Endometrial microvascular endothelial cells (primary cell): ENCODE measurements around the gene CHD1L. TPM values are rescaled to one million over a fixed set of nuclear protein-coding genes. Genes with fewer than 3 reads are reported as not detected.
"Not testable (repeated sequence)": the region's sequence is repeated elsewhere in the genome, so short reads cannot be mapped to it uniquely, and the experiment has no call there.

Source experiments
- in situ Hi-C: cut with HindIII; loops from 2 replicates; pipeline ENCODE4 v1.10.0; 2017; ENCODE audit warnings: low sequenced_read_pairs, low pct_unique_long_range_greater_than_20kb; ENCODE audit errors: inconsistent ontology term
- total RNA-seq: library from RNA; depleted of rRNA; stranded (reverse); fragments of >200 nt; gene quantifications from one replicate; pipeline ENCODE4 v1.2.3, GENCODE V29; 2015; ENCODE audit errors: inconsistent ontology term

The CHD1L gene
- total RNA-seq, 1 donor from 2014 or later, result 28.8 TPM

DNA sequence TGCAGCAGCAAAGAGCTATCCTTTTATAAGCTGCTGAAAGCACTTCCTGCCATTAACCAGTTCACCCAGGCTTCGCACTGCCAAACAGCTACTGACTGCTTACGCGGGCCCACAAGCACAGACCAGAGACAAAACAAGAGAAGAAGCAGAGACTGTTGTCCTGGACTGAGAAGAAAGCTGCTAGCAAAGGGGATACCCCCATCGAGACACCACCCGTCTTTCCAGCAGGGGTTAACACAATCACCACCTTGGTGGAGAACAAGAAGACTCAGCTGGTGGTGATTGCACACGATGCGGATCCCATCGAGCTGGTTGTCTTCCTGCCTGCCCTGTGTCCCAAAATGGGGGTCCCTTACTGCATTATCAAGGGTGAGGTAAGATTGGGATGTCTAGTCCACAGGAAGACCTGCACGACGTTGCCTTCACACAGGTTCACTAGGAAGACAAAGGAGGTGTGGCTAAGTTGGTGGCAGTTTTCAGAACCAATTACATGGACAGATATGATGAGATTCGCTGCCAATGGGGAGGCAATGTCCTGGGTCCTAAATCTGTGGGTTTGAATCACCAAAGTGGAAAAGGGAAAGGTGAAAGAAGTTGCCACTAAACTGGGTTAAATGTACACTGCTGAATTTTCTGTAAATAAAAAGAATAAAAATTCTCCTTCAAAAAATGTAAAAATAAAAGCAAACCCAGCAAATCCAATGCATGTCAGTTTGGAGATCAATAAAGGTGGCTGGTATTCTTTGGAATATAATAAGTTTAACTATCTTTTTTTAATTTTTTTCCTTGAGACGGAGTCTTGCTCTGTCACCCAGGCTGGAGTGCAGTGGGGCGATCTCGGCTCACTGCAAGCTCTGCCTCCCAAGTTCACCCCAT is 18.5 kb upstream of the CHD1L start:
- in situ Hi-C loops, result no loop called here

DNA sequence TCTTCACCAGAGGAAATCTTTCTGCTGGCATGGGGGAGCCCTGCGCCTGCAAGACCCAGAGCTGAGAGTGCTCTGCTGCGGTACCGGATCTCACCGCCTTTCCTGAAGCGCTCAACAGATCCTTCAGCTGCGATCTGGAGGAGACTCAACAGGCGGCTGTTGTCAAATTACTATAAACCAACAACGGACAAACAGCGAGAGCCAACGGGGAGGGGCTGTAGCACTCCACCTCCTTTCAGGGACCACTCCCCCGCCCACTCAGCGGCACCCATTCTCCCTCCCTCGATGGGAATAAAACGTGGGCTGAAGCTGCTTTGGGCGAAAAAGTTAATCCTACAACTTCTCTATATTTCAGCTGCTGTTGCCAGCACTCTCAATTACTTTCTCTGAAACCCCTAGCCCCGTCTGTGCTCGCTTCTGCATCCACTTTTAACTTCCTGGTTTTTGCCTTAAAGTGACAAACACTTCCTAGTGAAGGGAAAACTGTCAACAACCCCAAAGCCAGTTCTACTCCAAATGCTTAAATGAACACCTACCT is 17.2 kb upstream of the CHD1L start, which contains the start of gene FMO5:
TSS of gene FMO5 (minus strand) at position 147 of the 538 bp plus-strand sequence. CDS start 310 bp downstream, outside the sequence.
- in situ Hi-C loops, result no loop called here

DNA sequence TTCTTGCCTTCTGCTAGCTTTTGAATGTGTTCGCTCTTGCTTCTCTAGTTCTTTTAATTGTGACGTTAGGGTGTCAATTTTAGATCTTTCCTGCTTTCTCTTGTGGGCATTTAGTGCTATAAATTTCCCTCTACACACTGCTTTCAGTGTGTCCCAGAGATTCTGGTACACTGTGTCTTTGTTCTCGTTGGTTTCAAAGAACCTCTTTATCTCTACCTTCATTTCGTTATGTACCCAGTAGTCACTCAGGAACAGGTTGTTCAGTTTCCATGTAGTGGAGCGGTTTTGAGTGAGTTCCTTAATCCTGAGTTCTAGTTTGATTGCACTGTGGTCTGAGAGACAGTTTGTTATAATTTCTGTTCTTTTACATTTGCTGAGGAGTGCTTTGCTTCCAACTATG is 11.5 kb upstream of the CHD1L start:
- in situ Hi-C loops, result not testable (repeated sequence)

DNA sequence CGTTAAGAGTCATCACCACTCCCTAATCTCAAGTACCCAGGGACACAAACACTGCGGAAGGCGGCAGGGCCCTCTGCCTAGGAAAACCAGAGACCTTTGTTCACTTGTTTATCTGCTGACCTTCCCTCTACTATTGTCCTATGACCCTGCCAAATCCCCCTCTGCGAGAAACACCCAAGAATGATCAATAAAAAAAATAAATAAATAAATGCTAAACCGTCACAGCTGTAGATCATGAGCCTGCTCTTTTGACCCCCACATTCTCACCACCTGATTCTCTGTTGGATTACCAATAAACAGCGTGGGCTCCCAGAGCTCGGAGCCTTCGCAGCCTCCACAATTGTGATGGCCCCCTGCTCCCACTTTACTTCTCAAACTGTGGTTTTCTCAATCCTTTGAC is 8.6 kb upstream of the CHD1L start:
- in situ Hi-C loops, result not testable (repeated sequence)

DNA sequence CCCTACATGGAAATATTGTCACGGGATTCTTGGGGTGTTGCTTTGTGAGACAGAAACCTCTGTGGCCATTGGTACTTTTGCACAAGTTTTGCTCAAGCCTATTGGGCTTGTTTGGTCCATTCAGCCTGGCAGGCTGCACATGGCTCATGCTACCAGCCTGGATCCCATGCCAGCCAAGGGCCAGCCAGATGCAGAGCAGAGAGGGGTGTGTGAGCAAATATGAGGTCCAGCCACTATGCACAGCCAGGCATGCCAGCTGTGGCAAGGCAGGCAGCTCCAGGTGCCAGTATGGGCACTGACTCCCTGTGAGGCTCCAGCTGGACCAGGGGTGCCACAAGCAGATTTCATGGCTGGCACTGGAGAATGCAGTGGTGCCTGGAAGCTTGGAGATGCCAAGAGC is 6.7 kb upstream of the CHD1L start:
- in situ Hi-C loops, result no loop called here

DNA sequence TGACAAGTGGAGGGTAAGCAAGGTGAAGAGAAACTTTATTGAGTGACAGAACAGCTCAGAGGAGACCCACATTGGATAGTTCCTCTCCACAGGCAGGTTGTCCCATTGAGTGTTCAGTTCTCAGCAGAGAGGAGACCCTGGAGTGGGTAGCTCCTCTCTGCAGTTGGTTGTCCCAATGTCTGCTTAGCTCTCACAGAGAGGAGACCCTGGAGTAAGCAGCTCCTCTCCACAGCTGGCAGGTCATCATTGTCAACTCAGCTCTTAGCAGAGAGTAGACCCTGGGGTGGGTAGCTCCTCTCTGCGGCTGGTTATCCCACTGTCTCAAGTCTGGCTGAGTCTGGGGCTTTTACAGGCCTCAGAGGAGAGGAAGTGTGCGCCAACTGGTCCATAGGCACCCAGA is 6.0 kb upstream of the CHD1L start:
- in situ Hi-C loops, result no loop called here

DNA sequence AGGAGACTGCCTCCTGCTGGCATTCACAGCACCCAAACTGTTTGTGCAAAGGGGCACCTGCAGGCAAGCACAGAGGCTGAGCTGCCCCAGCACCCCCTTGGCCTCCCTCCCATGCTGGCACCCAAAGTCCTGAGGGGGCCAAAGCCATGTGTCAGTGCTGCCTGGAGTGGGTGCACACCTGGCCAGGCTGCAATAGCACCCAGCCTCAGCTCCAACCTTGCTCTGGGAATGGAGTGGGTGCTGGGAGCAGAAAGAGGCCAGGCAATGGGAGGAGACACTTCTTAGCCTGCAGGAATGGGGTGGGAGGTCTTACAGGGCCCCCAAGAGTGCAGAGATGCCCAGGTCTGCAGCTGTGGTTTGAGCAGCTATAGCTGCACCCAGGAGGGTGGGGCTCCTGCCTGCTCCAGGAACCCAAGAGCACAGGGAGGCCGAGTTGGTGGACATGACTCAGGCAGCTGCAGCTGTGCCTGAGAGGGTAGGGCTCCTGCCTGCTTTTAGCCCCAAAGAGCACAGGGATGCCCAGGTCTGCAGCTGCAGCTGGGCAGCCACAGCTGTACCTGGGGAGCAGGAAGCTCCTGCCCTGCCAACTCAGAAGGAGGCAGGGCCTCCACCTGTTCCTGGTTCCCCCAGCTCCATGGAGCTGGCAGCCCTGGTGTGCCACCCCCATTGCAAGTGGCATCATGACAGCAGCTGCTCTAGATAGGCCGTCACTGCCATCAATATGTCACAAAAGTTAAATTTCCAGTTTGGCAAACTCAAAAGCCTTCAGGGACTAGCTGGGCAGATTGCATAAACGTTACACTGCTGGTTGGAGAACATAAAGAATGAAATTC is 5.3 kb upstream of the CHD1L start:
- in situ Hi-C loops, result no loop called here

DNA sequence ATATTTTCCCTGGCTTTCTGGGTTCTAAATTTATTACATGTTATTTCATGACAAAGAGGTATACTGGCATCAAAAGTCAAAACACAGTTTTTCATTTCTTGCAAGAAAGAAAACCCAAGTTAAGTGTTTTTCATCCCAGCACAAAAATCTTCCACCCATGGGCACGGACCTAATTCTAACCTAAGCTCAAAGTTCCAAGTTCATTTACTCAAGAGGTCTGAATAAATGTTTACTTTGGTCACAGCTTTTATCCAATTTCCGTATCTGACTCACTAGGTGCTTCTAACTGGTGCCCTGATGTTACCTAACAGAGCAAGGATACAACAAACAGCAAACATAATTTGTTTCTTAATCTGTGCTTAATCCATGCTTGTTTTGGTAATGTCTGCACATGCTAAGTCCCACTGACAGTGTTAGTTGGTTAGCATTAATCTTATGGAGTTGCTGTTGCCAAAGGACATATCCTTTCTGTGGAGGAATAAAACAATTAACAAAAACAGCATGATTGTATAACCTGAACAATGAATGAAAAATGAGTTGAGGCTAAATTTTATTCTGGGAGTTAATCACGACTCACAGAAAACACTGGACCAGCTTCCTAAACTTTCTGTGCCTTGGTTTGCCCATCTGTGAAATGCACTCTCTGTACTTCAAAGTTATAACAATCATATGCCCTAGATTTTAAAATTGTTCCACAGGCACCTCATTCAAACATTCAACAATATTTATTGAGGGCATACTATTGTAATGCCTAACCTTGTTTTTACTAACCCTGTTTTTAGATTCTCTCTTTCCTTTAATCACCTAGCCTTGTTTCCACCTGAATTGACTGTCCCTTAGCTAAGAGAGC is 4.2 kb upstream of the CHD1L start:
- in situ Hi-C loops, result no loop called here

DNA sequence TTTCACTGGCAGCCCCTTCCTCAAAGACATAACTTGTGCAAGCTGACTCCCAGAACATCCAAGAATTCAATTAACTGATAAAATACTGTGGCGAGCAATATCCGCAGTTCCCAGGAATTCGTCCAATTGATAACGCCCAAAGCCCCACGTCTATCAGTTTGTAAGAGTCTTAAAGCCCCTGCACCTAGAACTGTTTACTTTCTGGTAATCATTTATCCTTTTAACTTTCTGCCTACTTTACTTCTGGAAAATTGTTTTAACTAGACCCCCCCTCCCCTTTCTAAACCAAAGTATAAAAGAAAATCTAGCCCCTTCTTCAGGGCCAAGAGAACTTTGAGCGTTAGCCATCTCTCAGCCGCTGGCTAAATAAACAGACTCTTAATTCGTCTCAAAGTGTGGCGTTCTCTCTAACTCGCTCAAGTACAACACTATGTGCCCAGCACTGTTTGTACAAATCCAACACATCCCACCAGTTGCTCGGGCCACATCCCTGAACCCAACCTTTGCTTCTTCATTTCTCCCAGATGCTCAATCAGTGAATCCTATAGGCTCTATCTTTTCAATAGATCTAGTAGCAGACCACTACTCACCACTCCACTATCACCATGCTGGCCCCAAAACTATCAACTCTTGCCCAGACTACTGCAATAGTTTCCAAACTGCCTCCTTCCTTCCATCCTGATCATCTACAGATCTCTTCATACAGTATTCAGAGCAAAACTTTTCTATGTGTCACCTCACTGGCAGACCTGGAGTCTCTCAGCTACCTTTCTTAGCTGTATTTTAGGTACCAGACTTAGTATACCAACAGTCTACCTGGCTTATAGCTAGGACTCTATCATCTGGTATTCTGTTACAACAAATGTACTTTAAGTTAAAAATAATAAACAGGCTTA is 3.3 kb upstream of the CHD1L start:
- in situ Hi-C loops, result no loop called here

DNA sequence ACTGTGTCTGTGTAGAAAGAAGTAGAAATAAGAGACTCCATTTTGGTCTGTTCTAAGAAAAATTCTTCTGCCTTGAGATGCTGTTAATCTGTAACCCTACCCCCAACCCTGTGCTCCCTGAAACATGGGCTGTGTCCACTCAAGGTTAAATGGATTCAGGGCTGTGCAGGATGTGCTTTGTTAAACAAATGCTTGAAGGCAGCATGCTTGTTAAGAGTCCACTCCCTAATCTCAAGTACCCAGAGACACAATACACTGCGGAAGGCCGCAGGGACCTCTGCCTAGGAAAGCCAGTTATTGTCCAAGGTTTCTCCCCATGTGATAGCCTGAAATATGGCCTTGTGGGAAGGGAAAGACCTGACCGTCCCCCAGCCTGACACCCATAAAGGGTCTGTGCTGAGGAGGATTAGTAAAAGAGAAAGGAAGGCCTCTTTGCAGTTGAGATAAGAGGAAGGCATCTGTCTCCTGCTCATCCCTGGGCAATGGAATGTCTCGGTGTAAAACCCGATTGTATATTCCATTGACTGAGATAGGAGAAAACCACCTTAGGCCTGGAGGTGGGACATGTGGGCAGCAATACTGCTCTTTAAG is 2.3 kb upstream of the CHD1L start:
- in situ Hi-C loops, result not testable (repeated sequence)

DNA sequence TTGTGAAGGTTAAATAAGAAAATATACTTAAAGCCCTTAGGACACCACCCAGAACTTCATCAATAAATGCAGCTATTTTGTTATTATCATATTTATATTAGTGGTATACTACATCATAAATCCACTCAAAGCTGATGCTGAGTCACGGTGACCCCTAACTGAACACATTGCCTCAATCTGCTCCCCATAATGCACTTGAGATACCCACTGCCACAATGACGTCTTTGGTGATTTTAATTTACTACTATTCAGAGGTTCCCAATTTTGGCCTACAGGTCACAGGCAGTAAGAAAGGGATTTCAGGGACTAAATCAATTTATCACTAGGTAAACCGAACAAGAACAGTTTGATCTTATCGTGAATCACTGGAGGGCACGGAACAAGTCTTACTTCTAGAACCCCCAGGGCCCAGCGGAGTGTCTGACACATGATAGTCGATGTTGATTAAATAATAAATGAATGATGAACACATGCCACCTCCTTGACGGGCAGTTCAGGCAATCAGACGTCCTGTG is 493 bp upstream of the CHD1L start:
- in situ Hi-C loops, result no loop called here

DNA sequence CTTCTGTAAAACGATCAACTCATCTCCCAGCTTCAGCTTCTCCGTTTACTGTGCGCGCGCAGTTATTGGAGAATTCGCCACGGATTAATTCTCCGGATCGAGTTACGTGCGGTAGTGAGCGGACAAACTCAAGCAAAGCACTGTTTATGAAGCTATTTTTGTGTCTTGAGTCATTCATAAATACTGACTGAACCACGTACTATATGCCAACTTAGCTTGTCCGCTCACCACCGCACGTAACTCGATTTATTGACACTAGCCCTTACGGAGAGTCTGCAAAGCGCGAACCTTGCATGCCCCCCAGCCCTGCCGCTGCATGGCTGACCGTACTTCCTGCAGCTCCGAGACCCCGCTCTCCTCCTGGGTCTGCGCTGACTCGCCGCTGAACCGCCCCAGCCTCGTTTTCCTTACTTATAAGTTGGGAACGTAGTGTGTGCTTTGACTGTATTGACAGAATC is 773 bp downstream of the CHD1L start:
- in situ Hi-C loops, result no loop called here

DNA sequence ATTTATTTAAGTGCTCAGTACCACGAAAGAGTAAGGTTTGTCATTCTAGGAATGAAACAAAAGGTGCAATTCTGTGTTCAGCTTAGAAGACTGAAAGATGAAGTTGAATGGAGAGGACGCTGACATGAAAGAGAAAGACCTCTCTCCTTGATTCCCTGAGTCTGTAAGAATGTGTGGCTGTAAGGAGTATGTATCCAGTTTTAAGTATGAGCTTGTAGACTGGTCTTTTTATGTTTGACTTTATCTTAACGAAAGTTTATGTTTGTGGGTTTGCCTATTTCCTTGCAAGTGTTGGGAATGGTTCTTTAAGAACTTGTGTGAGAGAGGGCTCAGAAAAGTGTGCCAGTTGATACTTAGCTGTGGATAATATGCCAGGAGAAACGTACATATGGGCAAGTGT is 1.4 kb downstream of the CHD1L start:
- in situ Hi-C loops, result no loop called here

DNA sequence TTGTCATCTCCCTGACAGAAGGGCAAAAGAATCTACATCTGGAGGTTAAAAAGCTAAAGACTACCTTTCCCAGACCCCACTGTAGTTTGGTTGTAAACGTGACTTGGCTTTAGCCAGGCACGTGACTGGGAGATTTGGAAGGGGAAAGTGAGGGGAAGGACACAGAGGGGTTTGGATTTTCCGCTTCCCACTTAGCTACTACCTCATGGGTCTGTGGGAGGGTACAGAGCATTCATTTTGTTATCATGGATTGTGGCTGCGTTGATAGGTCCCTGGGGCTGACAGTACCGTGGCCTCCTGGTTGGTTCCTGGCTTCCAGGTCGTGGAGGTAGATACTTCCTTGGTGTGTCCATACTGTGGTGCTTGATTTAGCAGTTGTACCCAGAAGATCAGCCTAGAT is 2.6 kb downstream of the CHD1L start:
- in situ Hi-C loops, result no loop called here

DNA sequence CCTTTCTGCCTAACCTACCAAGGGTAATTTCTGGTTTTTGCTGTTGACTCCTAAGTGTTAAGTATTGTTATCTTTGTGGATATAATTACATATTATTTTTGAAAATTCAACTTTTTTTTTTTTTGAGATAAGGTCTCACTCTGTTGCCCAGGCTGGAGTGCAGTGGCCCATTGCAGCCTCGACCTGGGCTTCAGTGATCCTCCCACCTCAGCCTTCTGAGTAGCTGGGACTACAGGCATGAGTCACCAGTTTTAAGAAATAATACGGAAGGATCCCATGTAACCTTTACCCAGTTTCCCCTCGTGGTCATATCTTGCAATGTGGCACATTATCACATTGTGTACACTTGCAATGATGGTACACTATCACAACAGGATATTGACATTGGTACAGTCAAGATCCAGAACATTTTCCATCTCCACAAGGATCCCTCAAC is 3.1 kb downstream of the CHD1L start:
- in situ Hi-C loops, result no loop called here

DNA sequence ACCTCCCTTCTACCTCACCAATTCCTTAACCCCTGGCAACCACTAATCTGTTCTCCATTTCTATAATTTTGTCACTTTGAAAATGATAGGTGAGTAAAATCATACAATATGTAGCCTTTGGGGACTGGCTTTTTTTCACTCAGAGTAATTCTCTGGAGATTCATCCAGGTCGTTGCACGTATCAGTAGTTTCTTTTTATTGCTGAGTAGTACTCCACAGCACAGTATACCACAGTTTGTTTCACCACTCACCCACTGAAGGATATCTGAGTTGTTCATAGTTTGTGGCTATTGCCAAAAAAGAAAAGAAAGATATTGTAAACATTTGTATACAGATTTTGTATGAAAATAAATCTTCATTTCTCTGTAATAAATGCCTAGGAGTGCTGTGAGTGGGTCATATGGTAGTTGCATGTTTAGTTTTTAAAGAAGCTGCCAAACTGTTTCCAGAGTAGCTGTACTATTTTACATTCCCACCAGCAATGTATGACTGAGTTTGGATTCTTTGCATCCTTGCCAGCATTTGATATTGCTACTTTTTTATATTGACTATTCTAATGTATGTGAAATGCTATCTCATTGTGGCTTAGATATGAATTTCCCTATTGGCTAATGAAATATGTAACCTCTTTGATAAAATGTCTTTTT is 3.7 kb downstream of the CHD1L start:
- in situ Hi-C loops, result no loop called here
